H1 (cell line): Measurements from ENCODE around the gene DDX51. TPM values are rescaled to one million over a fixed set of nuclear protein-coding genes. Genes with fewer than 3 reads are reported as not detected.

Experiments
- ATF2 ChIP-seq: IDR thresholded peaks from 2 replicates; pipeline ENCODE4 v1.6.1; 2012; ENCODE audit warnings: low read length, inconsistent platforms
- HDAC6 ChIP-seq: IDR thresholded peaks from one replicate; pipeline ENCODE4 v1.7.1; 2012; ENCODE audit warnings: low read depth, mild to moderate bottlenecking, inconsistent platforms, low read length, moderate library complexity
- KDM5A ChIP-seq: fragments of 200-600 bp; IDR thresholded peaks from 2 replicates; pipeline ENCODE4 v1.7.1; 2012; ENCODE audit warnings: mild to moderate bottlenecking, low read length, inconsistent platforms, mixed read lengths
- NANOG ChIP-seq: IDR thresholded peaks from 2 replicates; pipeline ENCODE4 v1.6.1; 2011; ENCODE audit warnings: low read length, low read depth, mild to moderate bottlenecking, inconsistent platforms; ENCODE audit not compliant: insufficient read depth, poor library complexity, severe bottlenecking
- PHF8 ChIP-seq: fragments of 200-600 bp; sonication (generic); conservative IDR thresholded peaks from 2 replicates; pipeline ENCODE4 v1.7.1; 2012; ENCODE audit warnings: low read depth, mild to moderate bottlenecking, inconsistent platforms, low read length, moderate library complexity
- RFX5 ChIP-seq: IDR thresholded peaks from 2 replicates; pipeline ENCODE4 v1.6.1; 2011; ENCODE audit warnings: low read depth, low read length, improper control_type of control experiment, borderline replicate concordance
- SIX5 ChIP-seq: IDR thresholded peaks from 2 replicates; pipeline ENCODE4 v1.6.1; 2011; ENCODE audit warnings: mild to moderate bottlenecking, low read depth, low read length
- SP4 ChIP-seq: IDR thresholded peaks from 2 replicates; pipeline ENCODE4 v1.6.1; 2012; ENCODE audit warnings: low read length, inconsistent platforms
- YY1 ChIP-seq: IDR thresholded peaks from 2 replicates; pipeline ENCODE4 v1.6.1; 2011; ENCODE audit warnings: low read depth, mild to moderate bottlenecking, low read length
- polyA plus RNA-seq, 7 experiments: library from polyadenylated mRNA; depleted of rRNA in 3 of 7; stranded (reverse) in 5 of 7; unstranded in 2 of 7; fragments of >200 nt in 5 of 7; fragments of 200-250 nt in 2 of 7; gene quantifications; 1 replicate in 5 of 7; 2 replicates in 1 of 7; 4 replicates in 1 of 7; pipeline versions ENCODE4 v1.2.1 to v1.2.3, GENCODE V29; 2011 to 2013; ENCODE audit warnings: missing spikeins in 2 of 7, mixed read lengths in 2 of 7
- total RNA-seq: library from RNA; stranded (reverse); fragmentation: NEBNext Ultra II Directional; extraction: Animal tissue kit (Norgen Biotek cat#: 25700); gene quantifications from 2 replicates; pipeline ENCODE4 v1.2.1, GENCODE V29; 2021

Gene DDX51
- total and polyA plus RNA-seq, 2 of the 8 experiments (the other 6 are each of a cell fraction or from before 2014, with no cell fraction given): 11.2 to 24.4 TPM

- TF ChIP-seq KDM5A: no peak
- no peak for TF ChIP-seq SP4
- TF ChIP-seq PHF8: no peak
- TF ChIP-seq HDAC6: no peak
- no peak for TF ChIP-seq YY1
- TF ChIP-seq SIX5: no peak
- no peak for TF ChIP-seq RFX5
- TF ChIP-seq ATF2: no peak
- TF ChIP-seq NANOG: no peak
Measured at GRCh38 chr12:132108211-132108832, 35.8 kb downstream of the DDX51 start (continued).
